ENCODE data around the gene PLCH2. TPM values are rescaled to one million over a fixed set of nuclear protein-coding genes. Genes with fewer than 3 reads are reported as not detected.

PLCH2 gene
- total RNA-seq, 2 donors from 2014 or later, result 1.1 to 1.9 TPM

GRCh38 chr1:2474104-2474844, 1.8 kb upstream of the PLCH2 start:
- H3K9me3 ChIP-seq, result no peaks in the 10 kb centered on the region
- ATAC-seq (ENCODE audit: insufficient number of reproducible peaks, low FRiP score, low read depth) (no peak), DNase-seq (ENCODE audit: low spot score) (no peak)
- no peaks in the 10 kb centered on the region for H3K4me1 ChIP-seq (ENCODE audit: control insufficient read depth in 1 of 2, low read depth in 2 of 2)
- no peak overlapping the region for H3K27ac ChIP-seq
- no peak for TF ChIP-seq CTCF (IDR thresholded peaks at IDR 0.05)
- H3K36me3 ChIP-seq, result no peaks in the 10 kb centered on the region
- H3K4me3 ChIP-seq, result no peak overlapping the region
- H3K27me3 ChIP-seq (replicated peaks; ENCODE audit: insufficient read depth), result no peaks in the 10 kb centered on the region

- Histone ChIP-seq H3K4me3 (no peak overlapping the region), H3K27ac (no peak overlapping the region), H3K9me3 (no peaks in the 10 kb centered on the region), H3K27me3 (replicated peaks; ENCODE audit: insufficient read depth) (no peaks in the 10 kb centered on the region), H3K36me3 (no peaks in the 10 kb centered on the region), H3K4me1 (ENCODE audit: control insufficient read depth in 1 of 2, low read depth in 2 of 2) (no peaks in the 10 kb centered on the region)
- ATAC-seq (ENCODE audit: insufficient number of reproducible peaks, low FRiP score, low read depth), result no peak
- no peak for TF ChIP-seq CTCF (IDR thresholded peaks at IDR 0.05)
- DNase-seq (ENCODE audit: low spot score), result no peak
Observed at GRCh38 chr1:2474933-2475371, 1.1 kb upstream of the PLCH2 start.

GRCh38 chr1:2475571-2475970, 518 bp upstream of the PLCH2 start:
- Histone ChIP-seq H3K9me3 (no peaks in the 10 kb centered on the region), H3K4me1 (ENCODE audit: control insufficient read depth in 1 of 2, low read depth in 2 of 2) (no peaks in the 10 kb centered on the region), H3K27me3 (replicated peaks; ENCODE audit: insufficient read depth) (no peaks in the 10 kb centered on the region), H3K27ac (no peak overlapping the region), H3K36me3 (no peaks in the 10 kb centered on the region), H3K4me3 (no peak overlapping the region)
- ATAC-seq (ENCODE audit: insufficient number of reproducible peaks, low FRiP score, low read depth) (no peak), DNase-seq (ENCODE audit: low spot score) (no peak)
- no peak for TF ChIP-seq CTCF (IDR thresholded peaks at IDR 0.05)

GRCh38 chr1:2477309-2477708, 1.2 kb downstream of the PLCH2 start:
- H3K4me1 ChIP-seq (ENCODE audit: control insufficient read depth in 1 of 2, low read depth in 2 of 2), result no peaks in the 10 kb centered on the region
- no peaks in the 10 kb centered on the region for H3K27me3 ChIP-seq (replicated peaks; ENCODE audit: insufficient read depth)
- DNase-seq (ENCODE audit: low spot score), result no peak
- no peak for ATAC-seq (ENCODE audit: insufficient number of reproducible peaks, low FRiP score, low read depth)
- no peak for TF ChIP-seq CTCF (IDR thresholded peaks at IDR 0.05)
- H3K36me3 ChIP-seq, result no peaks in the 10 kb centered on the region
- H3K9me3 ChIP-seq, result no peaks in the 10 kb centered on the region
- no peak overlapping the region for H3K27ac ChIP-seq
- H3K4me3 ChIP-seq, result no peak overlapping the region

GRCh38 chr1:2477791-2478499, 1.9 kb downstream of the PLCH2 start:
- no peaks in the 10 kb centered on the region for H3K36me3 ChIP-seq
- H3K4me1 ChIP-seq (ENCODE audit: control insufficient read depth in 1 of 2, low read depth in 2 of 2), result no peaks in the 10 kb centered on the region
- H3K4me3 ChIP-seq, result no peak overlapping the region
- ATAC-seq (ENCODE audit: insufficient number of reproducible peaks, low FRiP score, low read depth), result no peak
- H3K27ac ChIP-seq, result no peak overlapping the region
- H3K9me3 ChIP-seq, result no peaks in the 10 kb centered on the region
- DNase-seq (ENCODE audit: low spot score), result no peak
- no peak for TF ChIP-seq CTCF (IDR thresholded peaks at IDR 0.05)
- no peaks in the 10 kb centered on the region for H3K27me3 ChIP-seq (replicated peaks; ENCODE audit: insufficient read depth)
